GM21786 (cell line): ENCODE data around the gene NUDT14.

ENCODE experiments used
- ATAC-seq: cut with Tn5 transposase; IDR thresholded peaks from one replicate; pipeline ENCODE4 v1.9.1; 2021; ENCODE audit not compliant: unreplicated experiment

Gene NUDT14

GRCh38 chr14:105147671-105148603 lies 33.2 kb downstream of the NUDT14 start:
- ATAC-seq = no peak

GRCh38 chr14:105146976-105147635 lies 34.0 kb downstream of the NUDT14 start:
- no peak for ATAC-seq

GRCh38 chr14:105146181-105146975 lies 34.7 kb downstream of the NUDT14 start:
- no peak for ATAC-seq

GRCh38 chr14:105145381-105146180 lies 35.5 kb downstream of the NUDT14 start:
- no peak for ATAC-seq

- no peak for ATAC-seq
Observed at GRCh38 chr14:105144666-105145380, 36.3 kb downstream of the NUDT14 start.

GRCh38 chr14:105144026-105144665 lies 37.0 kb downstream of the NUDT14 start:
- ATAC-seq = no peak

GRCh38 chr14:105143451-105144025 lies 37.6 kb downstream of the NUDT14 start:
- ATAC-seq = no peak

- no peak for ATAC-seq
Observed at GRCh38 chr14:105142651-105143450, 38.3 kb downstream of the NUDT14 start.

- no peak for ATAC-seq
Observed at GRCh38 chr14:105141486-105142281, 39.4 kb downstream of the NUDT14 start.

GRCh38 chr14:105141026-105141425 lies 40.1 kb downstream of the NUDT14 start:
- no peak for ATAC-seq

GRCh38 chr14:105140581-105140980 lies 40.5 kb downstream of the NUDT14 start:
- ATAC-seq = no peak

GRCh38 chr14:105139831-105140239 lies 41.3 kb downstream of the NUDT14 start:
- ATAC-seq = no peak

- no peak for ATAC-seq
Observed at GRCh38 chr14:105139212-105139825, 41.8 kb downstream of the NUDT14 start.

- no peak for ATAC-seq
Observed at GRCh38 chr14:105138551-105139111, 42.5 kb downstream of the NUDT14 start.

- ATAC-seq = no peak
Observed at GRCh38 chr14:105138021-105138541, 43.0 kb downstream of the NUDT14 start.

GRCh38 chr14:105137481-105138020 lies 43.6 kb downstream of the NUDT14 start:
- ATAC-seq = no peak
